Measurements from ENCODE around the gene MRPL27. TPM values are rescaled to one million over a fixed set of nuclear protein-coding genes. Genes with fewer than 3 reads are reported as not detected.

Gene MRPL27
- polyA plus RNA-seq, 1 donor: 71.8 TPM

DNA sequence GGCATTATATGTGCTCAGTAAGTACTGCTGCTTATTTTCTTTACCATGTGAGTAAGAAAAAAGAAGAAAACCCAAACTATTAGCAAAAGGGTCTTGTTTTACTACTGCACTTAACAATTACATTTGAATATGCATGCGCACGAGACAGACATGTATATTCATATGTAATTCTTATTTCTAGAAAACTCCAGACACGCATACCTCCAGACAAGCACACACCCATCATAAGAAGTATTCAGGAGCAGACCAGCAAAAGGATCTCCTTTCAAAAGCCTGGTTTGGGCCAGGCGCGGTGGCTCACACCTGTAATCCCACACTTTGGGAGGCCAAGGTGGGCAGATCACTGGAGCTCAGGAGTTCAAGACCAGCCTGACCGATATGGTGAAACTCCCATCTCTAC, 16.6 kb upstream of the MRPL27 start:
- Histone ChIP-seq H3K27me3 (ENCODE audit: control insufficient read depth, insufficient read depth, low read length) (no peaks in the 10 kb centered on the region), H3K4me3 (ENCODE audit: low read length) (no peak overlapping the region), H3K4me1 (ENCODE audit: control insufficient read depth, insufficient read depth, low read length) (no peaks in the 10 kb centered on the region), H3K9me3 (ENCODE audit: control insufficient read depth, low read depth, low read length) (no peaks in the 10 kb centered on the region), H3K27ac (ENCODE audit: low read length) (no peak overlapping the region), H3K36me3 (ENCODE audit: control insufficient read depth, insufficient read depth, low read length) (peaks cover 95% of the 10 kb centered on the region)
- WGBS (ENCODE audit: insufficient coverage, low lambda C conversion rate): 100% methylated on average over 2 of the region's 6 CpGs
- no peak for DNase-seq

DNA sequence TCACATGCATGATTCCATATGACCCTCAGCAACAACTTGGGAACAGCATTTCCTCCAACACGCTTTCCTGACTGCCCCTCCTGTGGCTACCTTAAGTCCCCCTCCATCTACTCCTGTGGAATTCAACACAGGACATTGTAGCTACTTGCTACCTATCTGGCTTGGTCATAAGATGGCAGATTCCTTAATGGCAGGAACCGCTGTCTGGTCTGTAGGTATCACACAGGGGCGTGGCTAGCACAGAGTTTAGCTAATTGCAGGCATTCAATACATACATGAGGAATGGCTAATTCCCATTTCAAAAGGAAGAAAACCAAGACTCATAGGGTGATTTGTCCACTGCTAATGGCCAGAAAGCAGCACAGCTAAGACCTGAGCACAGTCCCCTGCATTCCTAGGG, 15.7 kb upstream of the MRPL27 start:
- no peak for DNase-seq
- Histone ChIP-seq H3K36me3 (ENCODE audit: control insufficient read depth, insufficient read depth, low read length) (peaks cover 95% of the 10 kb centered on the region), H3K4me1 (ENCODE audit: control insufficient read depth, insufficient read depth, low read length) (no peaks in the 10 kb centered on the region), H3K4me3 (ENCODE audit: low read length) (no peak overlapping the region), H3K27me3 (ENCODE audit: control insufficient read depth, insufficient read depth, low read length) (no peaks in the 10 kb centered on the region), H3K27ac (ENCODE audit: low read length) (no peak overlapping the region), H3K9me3 (ENCODE audit: control insufficient read depth, low read depth, low read length) (no peaks in the 10 kb centered on the region)
- no CpG with 5 or more reads among the region's 3 CpGs for WGBS (ENCODE audit: insufficient coverage, low lambda C conversion rate)

DNA sequence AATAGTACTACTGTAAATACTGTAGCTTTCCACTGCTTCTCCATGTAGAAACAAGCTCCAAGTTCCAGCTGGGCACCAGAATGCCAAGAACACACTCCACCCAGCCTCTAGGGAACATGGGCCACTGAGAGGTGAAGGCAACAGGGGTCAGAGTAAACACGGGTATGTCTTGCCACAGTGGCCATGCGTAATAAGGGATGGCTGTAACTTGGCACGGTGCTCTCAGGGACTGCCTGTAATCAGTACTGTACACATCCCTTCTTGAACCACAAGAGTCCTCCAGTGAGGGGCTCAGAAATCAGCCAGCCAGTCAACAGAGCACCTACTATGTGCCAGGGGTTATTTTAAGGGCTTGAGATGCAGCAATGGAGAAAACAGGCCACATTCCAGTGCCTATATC, 13.5 kb upstream of the MRPL27 start:
- H3K4me1 ChIP-seq (ENCODE audit: control insufficient read depth, insufficient read depth, low read length): no peaks in the 10 kb centered on the region
- no peak overlapping the region for H3K4me3 ChIP-seq (ENCODE audit: low read length)
- H3K36me3 ChIP-seq (ENCODE audit: control insufficient read depth, insufficient read depth, low read length): peaks cover 94% of the 10 kb centered on the region
- H3K9me3 ChIP-seq (ENCODE audit: control insufficient read depth, low read depth, low read length): no peaks in the 10 kb centered on the region
- H3K27me3 ChIP-seq (ENCODE audit: control insufficient read depth, insufficient read depth, low read length): no peaks in the 10 kb centered on the region
- no peak for DNase-seq
- H3K27ac ChIP-seq (ENCODE audit: low read length): no peak overlapping the region
- WGBS (ENCODE audit: insufficient coverage, low lambda C conversion rate): no CpG with 5 or more reads among the region's 3 CpGs

DNA sequence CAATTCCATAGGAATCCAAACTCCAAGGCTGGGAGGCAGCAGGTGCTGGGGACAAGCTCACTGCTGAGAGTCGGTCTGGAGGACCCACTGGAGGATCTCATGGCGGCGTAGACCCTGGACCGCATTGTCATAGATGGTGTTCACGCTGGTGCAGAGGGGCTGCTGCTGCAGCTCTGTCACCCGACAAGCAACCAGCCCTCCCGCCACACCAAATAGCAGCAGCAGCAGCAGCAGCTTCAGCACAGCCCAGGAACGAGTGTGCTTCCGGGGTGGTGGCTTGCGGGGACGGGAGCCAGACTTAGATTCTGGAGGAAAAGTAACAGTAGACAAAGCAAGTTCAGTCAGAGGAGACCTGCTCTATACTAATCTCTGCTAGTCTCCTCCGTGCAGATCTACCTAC, 9.9 kb upstream of the MRPL27 start:
- Histone ChIP-seq H3K36me3 (ENCODE audit: control insufficient read depth, insufficient read depth, low read length) (peaks cover 79% of the 10 kb centered on the region), H3K27me3 (ENCODE audit: control insufficient read depth, insufficient read depth, low read length) (no peaks in the 10 kb centered on the region), H3K27ac (ENCODE audit: low read length) (no peak overlapping the region), H3K9me3 (ENCODE audit: control insufficient read depth, low read depth, low read length) (no peaks in the 10 kb centered on the region), H3K4me1 (ENCODE audit: control insufficient read depth, insufficient read depth, low read length) (no peaks in the 10 kb centered on the region), H3K4me3 (ENCODE audit: low read length) (no peak overlapping the region)
- DNase-seq: no peak
- no CpG with 5 or more reads among the region's 12 CpGs for WGBS (ENCODE audit: insufficient coverage, low lambda C conversion rate)

DNA sequence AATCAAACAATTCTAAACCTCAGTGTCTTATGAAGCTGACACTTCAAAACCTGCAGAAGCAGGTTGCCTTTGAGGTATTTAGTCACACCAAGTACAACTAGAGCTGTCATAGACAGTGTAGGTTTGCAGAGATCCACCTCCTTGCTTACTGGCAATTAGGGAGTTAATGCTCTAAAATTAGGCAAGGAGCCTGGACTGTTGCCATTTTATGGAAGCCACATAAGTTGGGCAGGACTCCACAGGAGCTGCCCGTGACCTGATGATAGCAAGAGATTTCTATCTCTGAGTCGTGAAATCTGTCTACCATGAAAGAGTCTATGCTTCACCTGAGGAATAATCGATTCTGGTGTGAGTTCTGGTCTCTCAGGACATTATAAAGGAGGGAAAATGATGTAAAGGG, 8.9 kb upstream of the MRPL27 start:
- no peaks in the 10 kb centered on the region for H3K9me3 ChIP-seq (ENCODE audit: control insufficient read depth, low read depth, low read length)
- H3K27ac ChIP-seq (ENCODE audit: low read length): no peak overlapping the region
- H3K36me3 ChIP-seq (ENCODE audit: control insufficient read depth, insufficient read depth, low read length): peaks cover 69% of the 10 kb centered on the region
- WGBS (ENCODE audit: insufficient coverage, low lambda C conversion rate): no CpG with 5 or more reads among the region's 3 CpGs
- no peaks in the 10 kb centered on the region for H3K27me3 ChIP-seq (ENCODE audit: control insufficient read depth, insufficient read depth, low read length)
- H3K4me3 ChIP-seq (ENCODE audit: low read length): no peak overlapping the region
- no peaks in the 10 kb centered on the region for H3K4me1 ChIP-seq (ENCODE audit: control insufficient read depth, insufficient read depth, low read length)
- no peak for DNase-seq

DNA sequence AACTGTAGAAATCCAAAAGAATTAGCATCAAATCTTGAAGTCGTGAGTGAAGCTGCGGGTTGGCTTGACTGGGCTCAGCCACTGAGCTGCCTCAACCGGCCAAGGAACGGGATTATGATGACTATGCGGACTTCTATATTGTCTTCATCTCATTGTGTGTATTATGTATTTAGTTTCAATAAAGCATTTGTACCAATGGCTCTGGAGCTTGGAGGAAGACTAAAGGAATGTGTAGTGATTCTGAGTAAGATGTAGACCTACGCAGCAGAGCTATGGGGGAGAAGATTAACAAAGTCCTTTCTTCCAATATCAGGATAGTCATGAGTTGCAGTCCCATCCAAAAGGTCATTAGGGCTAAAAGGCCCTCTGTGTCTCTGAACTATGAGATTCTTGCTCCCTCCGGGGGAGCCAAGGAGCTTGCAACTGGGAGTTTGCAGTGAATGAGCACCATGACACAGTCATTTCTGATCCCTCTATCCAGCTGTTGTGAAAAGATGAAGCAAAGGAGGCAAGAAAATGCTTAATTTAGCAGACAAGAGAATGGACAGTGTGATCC, 8.4 kb upstream of the MRPL27 start:
- H3K27me3 ChIP-seq (ENCODE audit: control insufficient read depth, insufficient read depth, low read length): no peaks in the 10 kb centered on the region
- peaks cover 64% of the 10 kb centered on the region for H3K36me3 ChIP-seq (ENCODE audit: control insufficient read depth, insufficient read depth, low read length)
- no peak for DNase-seq
- no peak overlapping the region for H3K27ac ChIP-seq (ENCODE audit: low read length)
- no CpG with 5 or more reads among the region's 7 CpGs for WGBS (ENCODE audit: insufficient coverage, low lambda C conversion rate)
- no peaks in the 10 kb centered on the region for H3K9me3 ChIP-seq (ENCODE audit: control insufficient read depth, low read depth, low read length)
- H3K4me3 ChIP-seq (ENCODE audit: low read length): no peak overlapping the region
- no peaks in the 10 kb centered on the region for H3K4me1 ChIP-seq (ENCODE audit: control insufficient read depth, insufficient read depth, low read length)

DNA sequence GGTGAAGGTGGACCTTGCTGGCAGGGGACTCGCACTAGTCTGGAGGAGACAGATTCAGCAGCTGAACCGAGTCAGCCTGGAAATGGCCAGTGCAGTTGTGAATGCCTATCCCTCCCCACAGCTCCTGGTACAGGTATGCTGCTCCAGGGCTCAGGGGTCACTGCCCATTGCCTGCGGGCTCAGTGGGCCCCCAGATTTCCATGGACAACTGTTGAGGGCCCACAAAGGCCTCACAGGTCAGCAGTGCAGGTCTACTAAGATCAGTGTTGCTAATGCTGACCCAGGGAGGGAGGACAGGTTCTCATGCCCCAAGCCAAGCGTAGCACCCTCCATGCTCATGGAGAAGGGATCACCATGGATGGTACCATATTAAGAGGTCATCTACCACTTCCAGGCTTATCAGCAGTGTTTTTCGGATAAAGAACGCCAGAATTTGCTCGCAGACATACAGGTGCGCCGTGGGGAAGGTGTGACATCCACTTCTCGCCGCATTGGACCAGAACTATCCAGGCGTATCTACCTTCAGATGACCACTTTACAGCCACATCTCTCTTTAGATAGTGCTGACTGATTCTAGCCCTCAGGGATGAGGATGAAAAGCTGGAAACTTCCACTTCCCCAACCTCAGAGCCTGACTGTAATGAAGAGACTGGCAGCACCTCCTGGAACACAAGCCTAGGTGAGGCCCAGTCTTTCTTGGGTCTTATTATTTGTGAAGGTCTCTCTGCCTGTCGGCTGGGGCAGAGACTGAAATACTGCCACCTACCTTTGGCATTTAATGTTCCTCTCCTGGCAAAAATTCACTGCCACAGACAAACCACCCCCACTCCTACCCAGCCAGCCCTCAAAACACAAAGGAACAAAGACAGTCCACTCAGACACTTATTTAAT, 7.6 kb upstream of the MRPL27 start:
- Histone ChIP-seq H3K4me1 (ENCODE audit: control insufficient read depth, insufficient read depth, low read length) (no peaks in the 10 kb centered on the region), H3K36me3 (ENCODE audit: control insufficient read depth, insufficient read depth, low read length) (peaks cover 56% of the 10 kb centered on the region)

DNA sequence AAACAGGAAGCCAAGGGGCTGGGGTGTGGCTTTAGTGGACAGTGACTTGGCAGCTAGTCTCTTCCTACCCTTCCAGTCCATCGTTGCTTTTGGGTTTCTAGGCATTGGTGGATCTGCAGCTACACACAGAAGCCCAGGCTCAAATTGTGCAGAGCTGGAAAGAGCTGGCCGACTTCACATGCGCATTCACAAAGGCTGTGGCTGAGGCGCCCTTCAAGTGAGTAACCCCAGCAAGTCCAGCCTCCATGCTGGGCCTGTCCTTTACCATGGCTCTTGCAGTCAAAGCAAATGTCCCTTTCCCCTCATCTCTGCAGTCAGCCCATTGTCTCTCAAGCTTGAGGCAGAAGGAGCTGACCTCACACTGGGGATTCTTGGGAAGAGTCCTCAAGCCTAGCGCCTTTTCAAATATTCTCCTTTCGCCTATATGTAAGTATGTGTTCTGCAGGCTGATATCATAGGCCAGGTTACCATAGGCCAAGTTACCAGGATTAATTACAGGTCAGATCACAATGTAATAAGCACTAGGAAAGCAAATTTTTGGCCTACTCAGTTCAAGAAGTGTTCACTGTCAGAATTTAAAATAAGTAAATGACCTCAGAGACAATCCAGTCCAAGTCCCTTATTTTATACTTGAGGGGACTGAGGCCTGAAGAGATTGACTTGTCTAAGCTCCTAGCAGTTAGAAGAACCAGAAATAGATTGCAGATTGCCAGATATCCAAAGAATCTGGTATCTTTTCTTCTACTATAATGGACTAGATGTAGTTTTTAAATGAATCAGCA, 6.6 kb upstream of the MRPL27 start:
- H3K4me1 ChIP-seq (ENCODE audit: control insufficient read depth, insufficient read depth, low read length): no peaks in the 10 kb centered on the region
- no peak overlapping the region for H3K4me3 ChIP-seq (ENCODE audit: low read length)
- H3K27me3 ChIP-seq (ENCODE audit: control insufficient read depth, insufficient read depth, low read length): no peaks in the 10 kb centered on the region
- H3K9me3 ChIP-seq (ENCODE audit: control insufficient read depth, low read depth, low read length): no peaks in the 10 kb centered on the region
- DNase-seq: no peak
- no CpG with 5 or more reads among the region's 6 CpGs for WGBS (ENCODE audit: insufficient coverage, low lambda C conversion rate)
- peaks cover 46% of the 10 kb centered on the region for H3K36me3 ChIP-seq (ENCODE audit: control insufficient read depth, insufficient read depth, low read length)
- no peak overlapping the region for H3K27ac ChIP-seq (ENCODE audit: low read length)

More for the DNA sequence above, 7.6 kb upstream of the MRPL27 start:
- Histone ChIP-seq H3K27ac (ENCODE audit: low read length) (no peak overlapping the region), H3K4me3 (ENCODE audit: low read length) (no peak overlapping the region), H3K9me3 (ENCODE audit: control insufficient read depth, low read depth, low read length) (no peaks in the 10 kb centered on the region), H3K27me3 (ENCODE audit: control insufficient read depth, insufficient read depth, low read length) (no peaks in the 10 kb centered on the region)
- WGBS (ENCODE audit: insufficient coverage, low lambda C conversion rate): no CpG with 5 or more reads among the region's 13 CpGs
- no peak for DNase-seq

DNA sequence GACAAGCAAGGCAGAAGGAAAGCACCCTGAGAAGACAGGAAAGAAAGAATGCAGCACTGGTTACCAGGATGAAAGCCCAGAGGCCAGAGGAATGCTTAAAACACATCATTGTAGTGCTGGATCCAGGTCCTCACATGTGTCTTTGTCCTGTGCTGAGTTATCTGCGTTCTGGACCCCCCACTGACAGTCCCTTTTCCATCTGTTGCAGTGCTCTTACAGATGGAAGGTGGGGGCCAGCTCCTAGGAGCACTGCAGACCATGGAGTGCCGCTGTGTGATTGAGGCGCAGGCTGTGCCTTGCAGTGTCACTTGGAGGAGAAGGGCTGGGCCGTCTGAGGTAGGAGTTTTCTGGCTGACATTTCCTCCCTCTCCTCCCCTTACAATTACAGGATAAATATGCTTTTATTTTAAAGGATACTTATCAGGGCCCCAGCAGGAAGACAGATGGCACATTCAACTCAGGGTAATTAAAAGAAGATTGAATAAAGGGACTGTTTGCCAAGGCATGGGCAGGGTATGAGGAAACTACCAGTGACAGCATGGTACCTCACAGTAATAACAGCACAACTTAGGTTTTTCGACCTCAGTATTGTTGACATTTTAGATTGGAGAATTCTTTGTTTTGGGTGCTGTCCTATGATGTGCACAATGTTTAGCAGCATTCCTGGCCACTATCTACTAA, 3.0 kb upstream of the MRPL27 start:
- Histone ChIP-seq H3K36me3 (ENCODE audit: control insufficient read depth, insufficient read depth, low read length) (peaks cover 15% of the 10 kb centered on the region), H3K27ac (ENCODE audit: low read length) (no peak overlapping the region), H3K4me3 (ENCODE audit: low read length) (no peak overlapping the region), H3K9me3 (ENCODE audit: control insufficient read depth, low read depth, low read length) (no peaks in the 10 kb centered on the region), H3K4me1 (ENCODE audit: control insufficient read depth, insufficient read depth, low read length) (peaks cover 10% of the 10 kb centered on the region), H3K27me3 (ENCODE audit: control insufficient read depth, insufficient read depth, low read length) (no peaks in the 10 kb centered on the region)
- WGBS (ENCODE audit: insufficient coverage, low lambda C conversion rate): no CpG with 5 or more reads among the region's 5 CpGs
- DNase-seq: no peak

DNA sequence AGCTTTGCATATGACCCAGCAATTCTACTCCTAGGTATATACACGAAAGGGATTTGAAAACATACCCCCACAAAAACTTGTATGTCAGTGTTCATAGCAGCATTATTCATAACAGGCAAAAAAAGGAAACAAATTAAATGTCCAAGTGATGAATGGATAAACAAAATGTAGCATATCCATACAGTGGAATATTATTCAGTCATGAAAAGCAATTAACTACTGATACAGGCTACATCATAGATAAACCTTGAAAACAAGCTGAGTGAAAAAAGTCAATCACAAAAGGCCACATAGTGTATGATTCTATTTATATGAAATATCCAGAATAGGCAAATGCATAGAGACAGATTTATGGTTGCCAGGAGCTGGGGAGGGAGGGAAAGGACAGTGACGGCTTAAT, 721 bp upstream of the MRPL27 start:
- Histone ChIP-seq H3K4me3 (ENCODE audit: low read length) (peak overlapping the region; percentile 80), H3K9me3 (ENCODE audit: control insufficient read depth, low read depth, low read length) (no peaks in the 10 kb centered on the region), H3K4me1 (ENCODE audit: control insufficient read depth, insufficient read depth, low read length) (peaks cover 10% of the 10 kb centered on the region), H3K36me3 (ENCODE audit: control insufficient read depth, insufficient read depth, low read length) (peaks cover 21% of the 10 kb centered on the region), H3K27ac (ENCODE audit: low read length) (no peak overlapping the region), H3K27me3 (ENCODE audit: control insufficient read depth, insufficient read depth, low read length) (no peaks in the 10 kb centered on the region)
- no CpG with 5 or more reads among the region's 2 CpGs for WGBS (ENCODE audit: insufficient coverage, low lambda C conversion rate)
- DNase-seq: no peak

Data from large intestine (tissue), 3 donors.